ENCODE data around the gene MED13. TPM values are rescaled to one million over a fixed set of nuclear protein-coding genes. Genes with fewer than 3 reads are reported as not detected.

The MED13 gene
- total RNA-seq, 4 donors from 2014 or later: 22.8 to 114 (median 86.3) TPM

GRCh38 chr17:62093188-62094155 is 28.4 kb upstream of the MED13 start:
- Histone ChIP-seq H3K27ac (no peak overlapping the region), H3K27me3 (no peaks in the 10 kb centered on the region)
- DNase-seq: no peak

GRCh38 chr17:62092784-62093183 is 27.7 kb upstream of the MED13 start:
- no peaks in the 10 kb centered on the region for H3K9me3 ChIP-seq
- DNase-seq: no peak
- H3K36me3 ChIP-seq: no peaks in the 10 kb centered on the region
- H3K4me3 ChIP-seq: no peak overlapping the region
- no peak overlapping the region for H3K27ac ChIP-seq
- no peaks in the 10 kb centered on the region for H3K27me3 ChIP-seq
- intact Hi-C loops (cut with DNase I; ENCODE audit: low total_unique reads): no loop called here
- H3K4me1 ChIP-seq: no peaks in the 10 kb centered on the region
- no peak for TF ChIP-seq POLR2A (IDR thresholded peaks at IDR 0.05)
- TF ChIP-seq, protein P1, sequence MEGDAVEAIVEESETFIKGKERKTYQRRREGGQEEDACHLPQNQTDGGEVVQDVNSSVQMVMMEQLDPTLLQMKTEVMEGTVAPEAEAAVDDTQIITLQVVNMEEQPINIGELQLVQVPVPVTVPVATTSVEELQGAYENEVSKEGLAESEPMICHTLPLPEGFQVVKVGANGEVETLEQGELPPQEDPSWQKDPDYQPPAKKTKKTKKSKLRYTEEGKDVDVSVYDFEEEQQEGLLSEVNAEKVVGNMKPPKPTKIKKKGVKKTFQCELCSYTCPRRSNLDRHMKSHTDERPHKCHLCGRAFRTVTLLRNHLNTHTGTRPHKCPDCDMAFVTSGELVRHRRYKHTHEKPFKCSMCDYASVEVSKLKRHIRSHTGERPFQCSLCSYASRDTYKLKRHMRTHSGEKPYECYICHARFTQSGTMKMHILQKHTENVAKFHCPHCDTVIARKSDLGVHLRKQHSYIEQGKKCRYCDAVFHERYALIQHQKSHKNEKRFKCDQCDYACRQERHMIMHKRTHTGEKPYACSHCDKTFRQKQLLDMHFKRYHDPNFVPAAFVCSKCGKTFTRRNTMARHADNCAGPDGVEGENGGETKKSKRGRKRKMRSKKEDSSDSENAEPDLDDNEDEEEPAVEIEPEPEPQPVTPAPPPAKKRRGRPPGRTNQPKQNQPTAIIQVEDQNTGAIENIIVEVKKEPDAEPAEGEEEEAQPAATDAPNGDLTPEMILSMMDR (IDR thresholded peaks at IDR 0.05): no peak

More at GRCh38 chr17:62093188-62094155, 28.4 kb upstream of the MED13 start:
- TF ChIP-seq, protein P1 (IDR thresholded peaks at IDR 0.05): no peak
- no peak for TF ChIP-seq POLR2A (IDR thresholded peaks at IDR 0.05)
- Histone ChIP-seq H3K9me3 (no peaks in the 10 kb centered on the region), H3K4me3 (no peak overlapping the region), H3K4me1 (no peaks in the 10 kb centered on the region), H3K36me3 (no peaks in the 10 kb centered on the region)
- intact Hi-C loops (cut with DNase I; ENCODE audit: low total_unique reads): no loop called here

- DNase-seq: no peak
- Histone ChIP-seq H3K9me3 (no peaks in the 10 kb centered on the region), H3K27ac (no peak overlapping the region), H3K4me1 (no peaks in the 10 kb centered on the region), H3K27me3 (no peaks in the 10 kb centered on the region), H3K36me3 (no peaks in the 10 kb centered on the region), H3K4me3 (no peak overlapping the region)
- TF ChIP-seq POLR2A (IDR thresholded peaks at IDR 0.05): no peak
- intact Hi-C loops (cut with DNase I; ENCODE audit: low total_unique reads): no loop called here
Measured at GRCh38 chr17:62091804-62092203, 26.7 kb upstream of the MED13 start.

- no peaks in the 10 kb centered on the region for H3K4me1 ChIP-seq
- H3K4me3 ChIP-seq: no peak overlapping the region
- intact Hi-C loops (cut with DNase I; ENCODE audit: low total_unique reads): no loop called here
- H3K36me3 ChIP-seq: no peaks in the 10 kb centered on the region
- H3K9me3 ChIP-seq: no peaks in the 10 kb centered on the region
- no peak for TF ChIP-seq POLR2A (IDR thresholded peaks at IDR 0.05)
- TF ChIP-seq, protein P1 (IDR thresholded peaks at IDR 0.05): no peak
- no peaks in the 10 kb centered on the region for H3K27me3 ChIP-seq
- DNase-seq: no peak
- no peak overlapping the region for H3K27ac ChIP-seq
Measured at GRCh38 chr17:62090868-62091267, 25.8 kb upstream of the MED13 start.

GRCh38 chr17:62090021-62090824 is 25.1 kb upstream of the MED13 start:
- DNase-seq: no peak
- intact Hi-C loops (cut with DNase I; ENCODE audit: low total_unique reads): no loop called here
- no peak overlapping the region for H3K4me3 ChIP-seq
- H3K36me3 ChIP-seq: no peaks in the 10 kb centered on the region
- no peaks in the 10 kb centered on the region for H3K27me3 ChIP-seq
- TF ChIP-seq, protein P1 (IDR thresholded peaks at IDR 0.05): no peak
- TF ChIP-seq POLR2A (IDR thresholded peaks at IDR 0.05): no peak
- H3K4me1 ChIP-seq: no peaks in the 10 kb centered on the region
- H3K27ac ChIP-seq: no peak overlapping the region
- H3K9me3 ChIP-seq: no peaks in the 10 kb centered on the region

All from uterus (tissue), 4 donors.